GM18861 (cell line): ENCODE measurements around the gene TMC5.
"Not testable (repeated sequence)": the region's sequence is repeated elsewhere in the genome, so short reads cannot be mapped to it uniquely, and the experiment has no call there.

Source experiments
- ATAC-seq: cut with Tn5 transposase; IDR thresholded peaks from one replicate; pipeline ENCODE4 v1.9.1; 2021; ENCODE audit not compliant: unreplicated experiment

The TMC5 gene

GRCh38 chr16:19406891-19407491 lies 10.7 kb upstream of the TMC5 start:
- ATAC-seq: no peak

GRCh38 chr16:19410435-19411171 lies 7.1 kb upstream of the TMC5 start:
- no peak for ATAC-seq

GRCh38 chr16:19411298-19411697 lies 6.4 kb upstream of the TMC5 start:
- no peak for ATAC-seq

- ATAC-seq: not testable (repeated sequence)
Measured at GRCh38 chr16:19412055-19412454, 5.6 kb upstream of the TMC5 start.

GRCh38 chr16:19415461-19415860 lies 2.2 kb upstream of the TMC5 start:
- no peak for ATAC-seq

GRCh38 chr16:19415918-19416317 lies 1.8 kb upstream of the TMC5 start:
- no peak for ATAC-seq

GRCh38 chr16:19418200-19418599 lies 517 bp downstream of the TMC5 start:
- no peak for ATAC-seq

- ATAC-seq: no peak
Measured at GRCh38 chr16:19419698-19420075, 2.0 kb downstream of the TMC5 start.

GRCh38 chr16:19424478-19424877 lies 6.8 kb downstream of the TMC5 start:
- ATAC-seq: no peak

- no peak for ATAC-seq
Measured at GRCh38 chr16:19430345-19430744, 12.7 kb downstream of the TMC5 start.

GRCh38 chr16:19431636-19432340 lies 14.1 kb downstream of the TMC5 start:
- ATAC-seq: no peak

- ATAC-seq: no peak
Measured at GRCh38 chr16:19432429-19432828, 14.7 kb downstream of the TMC5 start.

GRCh38 chr16:19434584-19434983 lies 16.9 kb downstream of the TMC5 start:
- no peak for ATAC-seq

GRCh38 chr16:19436540-19436939 lies 18.9 kb downstream of the TMC5 start:
- ATAC-seq: no peak

- ATAC-seq: no peak
Measured at GRCh38 chr16:19437280-19437679, 19.6 kb downstream of the TMC5 start.

GRCh38 chr16:19438739-19439138 lies 21.1 kb downstream of the TMC5 start:
- ATAC-seq: no peak

- no peak for ATAC-seq
Measured at GRCh38 chr16:19439483-19439882, 21.8 kb downstream of the TMC5 start.

GRCh38 chr16:19443659-19444058 lies 26.0 kb downstream of the TMC5 start:
- ATAC-seq: no peak

- no peak for ATAC-seq
Measured at GRCh38 chr16:19446300-19446846, 28.7 kb downstream of the TMC5 start.

GRCh38 chr16:19446886-19447285 lies 29.2 kb downstream of the TMC5 start:
- ATAC-seq: no peak

- ATAC-seq: no peak
Measured at GRCh38 chr16:19450186-19450585, 32.5 kb downstream of the TMC5 start.
